Spleen (tissue), 7 donors: ENCODE data around the gene DHRSX.

Source experiments
- POLR2A ChIP-seq, 3 donors: fragments of 450-650 bp; IDR thresholded peaks; one replicate each; pipeline ENCODE4 v1.5.1; 2017; ENCODE audit warnings: antibody characterized with exemption in 3 of 3, mild to moderate bottlenecking in 1 of 3
- TF ChIP-seq, protein P1 (sequence below), 11 experiments: fragments of 200-600 bp in 7 of 11; fragments of 450-650 bp in 4 of 11; sonication (generic) in 4 of 11; IDR thresholded peaks in 8 of 11; conservative IDR thresholded peaks in 3 of 11; 1 replicate in 7 of 11; 2 replicates in 4 of 11; pipeline versions ENCODE4 v1.4.0 to v1.8.0; 2016 to 2021; ENCODE audit warnings: antibody characterized with exemption in 11 of 11, inconsistent platforms in 4 of 11, mild to moderate bottlenecking in 1 of 11
- donor health status: DM: no; HTN: no; CAD: no; lungs with moderate emphysema.
- donor health status: DM: no; HTN: no; CAD: no.
- donor health status: DM: no; HTN: no; CAD: no.

DNA sequence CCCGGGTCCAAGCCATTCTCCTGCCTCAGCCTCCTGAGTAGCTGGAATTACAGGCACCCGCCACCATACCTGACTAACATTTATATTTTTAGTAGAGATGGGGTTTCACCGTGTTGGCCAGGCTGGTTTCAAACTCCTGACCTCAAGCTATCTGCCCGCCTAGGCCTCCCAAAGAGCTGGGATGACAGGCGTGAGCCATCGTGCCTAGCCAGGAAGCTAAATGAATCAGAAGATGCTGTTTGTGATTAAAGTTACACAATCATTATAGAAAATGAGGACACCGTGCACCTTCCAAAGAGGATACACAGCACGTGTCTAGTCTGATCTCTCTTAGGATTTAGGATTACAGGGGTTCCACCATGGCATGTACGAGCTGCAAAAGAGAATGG, 99.6 kb downstream of the DHRSX start:
- TF ChIP-seq, protein P1, sequence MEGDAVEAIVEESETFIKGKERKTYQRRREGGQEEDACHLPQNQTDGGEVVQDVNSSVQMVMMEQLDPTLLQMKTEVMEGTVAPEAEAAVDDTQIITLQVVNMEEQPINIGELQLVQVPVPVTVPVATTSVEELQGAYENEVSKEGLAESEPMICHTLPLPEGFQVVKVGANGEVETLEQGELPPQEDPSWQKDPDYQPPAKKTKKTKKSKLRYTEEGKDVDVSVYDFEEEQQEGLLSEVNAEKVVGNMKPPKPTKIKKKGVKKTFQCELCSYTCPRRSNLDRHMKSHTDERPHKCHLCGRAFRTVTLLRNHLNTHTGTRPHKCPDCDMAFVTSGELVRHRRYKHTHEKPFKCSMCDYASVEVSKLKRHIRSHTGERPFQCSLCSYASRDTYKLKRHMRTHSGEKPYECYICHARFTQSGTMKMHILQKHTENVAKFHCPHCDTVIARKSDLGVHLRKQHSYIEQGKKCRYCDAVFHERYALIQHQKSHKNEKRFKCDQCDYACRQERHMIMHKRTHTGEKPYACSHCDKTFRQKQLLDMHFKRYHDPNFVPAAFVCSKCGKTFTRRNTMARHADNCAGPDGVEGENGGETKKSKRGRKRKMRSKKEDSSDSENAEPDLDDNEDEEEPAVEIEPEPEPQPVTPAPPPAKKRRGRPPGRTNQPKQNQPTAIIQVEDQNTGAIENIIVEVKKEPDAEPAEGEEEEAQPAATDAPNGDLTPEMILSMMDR (IDR thresholded peaks at IDR 0.05 in 8 of 11, conservative IDR thresholded peaks at IDR 0.05 in 3 of 11) = no peak
- TF ChIP-seq POLR2A (IDR thresholded peaks at IDR 0.05) = no peak
